MM.1S (cell line): ENCODE measurements around the gene NDST1.
A peak's percentile ranks its signal among the peaks of the same experiment; 100 is the strongest.

Source experiments
- DNase-seq: peaks from one replicate; pipeline ENCODE4 v3.0.0-alpha.2; 2015
- H2AFZ ChIP-seq: fragments of 300-600 bp; sonication (generic); 2 replicates; pipeline ENCODE4 v1.6.0; 2016; ENCODE audit warnings: antibody characterized with exemption, low read length
- H3F3A ChIP-seq: fragments of 300-600 bp; sonication (generic); 2 replicates; pipeline ENCODE4 v1.6.1; 2016; ENCODE audit warnings: mild to moderate bottlenecking, antibody characterized with exemption, low read length, moderate library complexity, mixed read lengths; ENCODE audit not compliant: insufficient read depth
- H3K27ac ChIP-seq: fragments of 300-600 bp; sonication (generic); 2 replicates; pipeline ENCODE4 v1.5.1; 2016; ENCODE audit warnings: mild to moderate bottlenecking, low read length
- H3K27me3 ChIP-seq: fragments of 300-600 bp; sonication (generic); replicated peaks from 2 replicates; pipeline ENCODE4 v1.6.0; 2016; ENCODE audit warnings: low read length; ENCODE audit not compliant: insufficient read depth
- H3K36me3 ChIP-seq: fragments of 300-600 bp; sonication (generic); replicated peaks from 2 replicates; pipeline ENCODE4 v1.6.1; 2016; ENCODE audit warnings: mild to moderate bottlenecking, low read length, mixed read lengths; ENCODE audit not compliant: insufficient read depth
- H3K4me1 ChIP-seq: fragments of 300-600 bp; sonication (generic); 2 replicates; pipeline ENCODE4 v1.6.1; 2016; ENCODE audit warnings: low read length, mixed read lengths
- H3K4me2 ChIP-seq: fragments of 300-600 bp; sonication (generic); 2 replicates; pipeline ENCODE4 v1.6.0; 2016; ENCODE audit warnings: low read depth, low read length
- H3K4me3 ChIP-seq: fragments of 300-600 bp; sonication (generic); 2 replicates; pipeline ENCODE4 v1.5.1; 2016; ENCODE audit warnings: low read length, mixed read lengths
- H3K79me2 ChIP-seq: fragments of 300-600 bp; sonication (generic); 2 replicates; pipeline ENCODE4 v1.6.1; 2016; ENCODE audit warnings: mixed run types, low read length, mixed read lengths
- H3K9ac ChIP-seq: fragments of 300-600 bp; sonication (generic); 2 replicates; pipeline ENCODE4 v1.6.1; 2016; ENCODE audit warnings: low read length, mixed read lengths
- H3K9me2 ChIP-seq: fragments of 300-600 bp; sonication (generic); replicated peaks from 2 replicates; pipeline ENCODE4 v1.6.1; 2016; ENCODE audit warnings: mild to moderate bottlenecking, low read length, mixed read lengths; ENCODE audit not compliant: insufficient read depth
- H3K9me3 ChIP-seq: fragments of 300-600 bp; sonication (generic); replicated peaks from 2 replicates; pipeline ENCODE4 v1.6.1; 2016; ENCODE audit warnings: mild to moderate bottlenecking, low read length, mixed read lengths; ENCODE audit not compliant: insufficient read depth
- H4K20me1 ChIP-seq: fragments of 300-600 bp; sonication (generic); 2 replicates; pipeline ENCODE4 v1.6.1; 2016; ENCODE audit warnings: mild to moderate bottlenecking, low read length, moderate library complexity, mixed read lengths; ENCODE audit not compliant: insufficient read depth
- EZH2 ChIP-seq: fragments of 300-600 bp; sonication (generic); optimal IDR thresholded peaks from 2 replicates; pipeline ENCODE3; 2017; ENCODE audit warnings: low read depth, mild to moderate bottlenecking, antibody characterized with exemption, low read length, mixed read lengths
- EZH2phosphoT487 ChIP-seq: fragments of 300-600 bp; sonication (generic); IDR thresholded peaks from 2 replicates; pipeline ENCODE4 v1.6.1; 2018; ENCODE audit warnings: antibody characterized with exemption, low read length
- TF ChIP-seq, protein P1 (sequence below): fragments of 300-600 bp; sonication (generic); IDR thresholded peaks from 2 replicates; pipeline ENCODE4 v1.5.1; 2016; ENCODE audit warnings: antibody characterized with exemption, low read length, mixed read lengths

Gene NDST1

DNA sequence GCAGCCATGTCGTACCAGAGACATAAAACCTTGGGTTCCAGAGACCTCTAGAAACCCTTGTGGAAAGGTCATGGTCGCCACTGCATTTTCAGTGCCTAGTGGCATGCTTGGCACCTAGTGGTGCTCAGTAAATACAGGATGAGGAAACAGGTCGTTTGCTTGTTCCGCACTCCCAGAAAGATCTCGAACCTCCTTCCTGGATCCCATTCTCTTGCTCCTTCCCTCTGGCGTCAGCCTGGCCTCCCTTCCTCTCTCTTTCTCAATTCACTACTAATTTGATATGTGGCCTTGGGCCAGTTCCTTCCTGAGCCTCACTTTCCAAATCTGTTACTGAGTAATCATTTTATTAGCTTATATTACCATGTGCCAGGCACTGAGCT is 4.4 kb downstream of the NDST1 start:
- Histone ChIP-seq H3K27ac (no peak overlapping the region), H3F3A (no peaks in the 10 kb centered on the region), H3K9me3 (no peaks in the 10 kb centered on the region), H4K20me1 (no peaks in the 10 kb centered on the region), H3K4me1 (no peaks in the 10 kb centered on the region), H3K4me3 (no peak overlapping the region), H3K9me2 (no peaks in the 10 kb centered on the region), H2AFZ (no peak overlapping the region), H3K4me2 (no peak overlapping the region), H3K36me3 (no peaks in the 10 kb centered on the region), H3K79me2 (peaks cover 21% of the 10 kb centered on the region), H3K27me3 (no peaks in the 10 kb centered on the region), H3K9ac (no peak overlapping the region)
- TF ChIP-seq EZH2 (no peak), EZH2phosphoT487 (no peak)
- TF ChIP-seq, protein P1, sequence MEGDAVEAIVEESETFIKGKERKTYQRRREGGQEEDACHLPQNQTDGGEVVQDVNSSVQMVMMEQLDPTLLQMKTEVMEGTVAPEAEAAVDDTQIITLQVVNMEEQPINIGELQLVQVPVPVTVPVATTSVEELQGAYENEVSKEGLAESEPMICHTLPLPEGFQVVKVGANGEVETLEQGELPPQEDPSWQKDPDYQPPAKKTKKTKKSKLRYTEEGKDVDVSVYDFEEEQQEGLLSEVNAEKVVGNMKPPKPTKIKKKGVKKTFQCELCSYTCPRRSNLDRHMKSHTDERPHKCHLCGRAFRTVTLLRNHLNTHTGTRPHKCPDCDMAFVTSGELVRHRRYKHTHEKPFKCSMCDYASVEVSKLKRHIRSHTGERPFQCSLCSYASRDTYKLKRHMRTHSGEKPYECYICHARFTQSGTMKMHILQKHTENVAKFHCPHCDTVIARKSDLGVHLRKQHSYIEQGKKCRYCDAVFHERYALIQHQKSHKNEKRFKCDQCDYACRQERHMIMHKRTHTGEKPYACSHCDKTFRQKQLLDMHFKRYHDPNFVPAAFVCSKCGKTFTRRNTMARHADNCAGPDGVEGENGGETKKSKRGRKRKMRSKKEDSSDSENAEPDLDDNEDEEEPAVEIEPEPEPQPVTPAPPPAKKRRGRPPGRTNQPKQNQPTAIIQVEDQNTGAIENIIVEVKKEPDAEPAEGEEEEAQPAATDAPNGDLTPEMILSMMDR = no peak
- no peak for DNase-seq

DNA sequence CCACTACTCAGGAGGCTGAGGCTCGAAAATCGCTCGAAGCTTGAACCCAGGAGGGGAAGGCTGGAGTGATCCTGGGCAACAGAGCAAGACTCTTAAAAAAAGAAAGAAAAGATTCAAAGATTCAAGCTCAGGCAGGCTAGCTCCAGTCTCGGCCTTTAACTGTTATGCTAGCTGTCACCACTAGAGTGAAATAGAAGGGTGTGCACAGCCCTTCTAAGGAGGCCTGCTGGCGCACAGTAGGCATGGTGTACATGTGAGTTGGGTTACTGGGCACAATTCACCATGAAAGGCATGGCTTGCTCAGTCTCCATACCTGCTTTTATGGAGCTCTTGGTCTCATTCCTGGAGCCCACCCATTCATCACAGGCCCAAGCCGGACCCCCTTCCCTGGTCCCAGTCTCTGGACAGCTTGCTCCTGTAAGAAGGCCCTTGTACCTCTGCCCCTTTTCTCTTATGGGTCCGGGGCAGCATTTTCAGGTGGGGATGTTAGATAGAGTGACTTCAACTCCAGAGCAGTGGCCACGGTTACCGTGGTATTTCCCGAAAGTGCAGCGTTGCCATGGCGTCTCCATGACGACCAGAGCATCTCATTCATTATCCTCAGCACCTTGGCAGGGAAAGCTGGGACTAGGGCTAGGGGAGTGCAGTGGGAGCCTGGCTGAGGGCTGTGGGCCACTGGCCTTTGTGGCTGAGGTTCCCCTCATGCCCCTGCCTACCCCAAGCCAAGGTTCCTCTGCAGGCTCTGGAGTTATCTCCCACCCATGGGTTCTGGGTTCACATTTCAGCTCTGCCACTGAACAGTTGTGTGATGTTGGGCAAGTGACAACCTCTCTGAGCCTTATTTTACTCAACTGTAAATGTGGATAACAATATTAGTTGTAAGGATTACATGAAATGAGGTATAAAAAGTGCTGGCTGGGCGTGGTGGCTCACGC is 5.7 kb downstream of the NDST1 start:
- Histone ChIP-seq H3K36me3 (no peaks in the 10 kb centered on the region), H3K9me2 (no peaks in the 10 kb centered on the region), H3K9ac (no peak overlapping the region), H3K4me3 (no peak overlapping the region), H3K4me1 (no peaks in the 10 kb centered on the region), H3K27ac (no peak overlapping the region), H3K79me2 (peaks cover 15% of the 10 kb centered on the region), H3K4me2 (no peak overlapping the region), H3K27me3 (no peaks in the 10 kb centered on the region), H3F3A (no peaks in the 10 kb centered on the region), H2AFZ (no peak overlapping the region), H3K9me3 (no peaks in the 10 kb centered on the region), H4K20me1 (no peaks in the 10 kb centered on the region)
- TF ChIP-seq, protein P1 = peak; percentile 6; the same call in 1 of the 2 replicates
- no peak for TF ChIP-seq EZH2phosphoT487
- DNase-seq = no peak

DNA sequence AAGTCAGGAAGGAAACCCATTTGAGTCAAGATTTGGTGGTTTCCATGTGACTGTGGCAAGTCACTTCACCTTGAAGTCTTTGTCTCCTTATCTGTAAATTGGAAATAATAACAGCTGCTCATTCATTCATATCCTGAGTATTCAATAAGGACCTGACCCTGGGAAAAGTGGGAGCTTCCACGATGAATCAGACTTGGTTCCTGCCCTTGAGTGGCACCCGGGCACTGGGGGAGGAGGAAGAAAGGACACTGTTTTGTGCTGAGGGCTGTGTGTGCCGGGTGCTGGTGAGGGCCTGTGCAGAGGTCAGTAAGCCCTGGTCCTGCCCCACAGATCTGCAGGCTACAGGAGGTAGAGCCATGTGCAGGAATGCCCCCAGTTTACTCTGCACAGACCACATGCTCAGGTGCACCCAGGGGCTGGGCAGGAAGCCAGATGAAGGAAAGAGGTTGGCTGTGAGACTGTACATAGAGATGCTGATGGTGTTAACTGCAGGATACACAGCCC is 6.8 kb downstream of the NDST1 start:
- H3K4me1 ChIP-seq = no peaks in the 10 kb centered on the region

More for the DNA sequence above, 6.8 kb downstream of the NDST1 start:
- H4K20me1 ChIP-seq = no peaks in the 10 kb centered on the region
- H2AFZ ChIP-seq = no peak overlapping the region
- no peaks in the 10 kb centered on the region for H3K36me3 ChIP-seq
- H3K9me3 ChIP-seq = no peaks in the 10 kb centered on the region
- no peak overlapping the region for H3K4me2 ChIP-seq
- no peak overlapping the region for H3K4me3 ChIP-seq
- no peak overlapping the region for H3K9ac ChIP-seq
- H3F3A ChIP-seq = no peaks in the 10 kb centered on the region
- DNase-seq = no peak
- TF ChIP-seq EZH2 = no peak
- no peak for TF ChIP-seq EZH2phosphoT487
- TF ChIP-seq, protein P1 = no peak
- H3K27ac ChIP-seq = no peak overlapping the region
- H3K9me2 ChIP-seq = no peaks in the 10 kb centered on the region
- peaks cover 15% of the 10 kb centered on the region for H3K79me2 ChIP-seq
- no peaks in the 10 kb centered on the region for H3K27me3 ChIP-seq
